HG03565 (cell line): ENCODE measurements around the gene FEN1.

Source experiments
- ATAC-seq: cut with Tn5 transposase; IDR thresholded peaks from one replicate; pipeline ENCODE4 v1.9.1; 2021; ENCODE audit warnings: mild to moderate bottlenecking, moderate library complexity; ENCODE audit not compliant: unreplicated experiment

Gene FEN1

GRCh38 chr11:61815790-61816735 lies 23.4 kb downstream of the FEN1 start:
- ATAC-seq: no peak

- ATAC-seq: no peak
Observed at GRCh38 chr11:61816736-61817455, 24.2 kb downstream of the FEN1 start, which contains the start of gene FADS1. TSS of gene FADS1 (minus strand) at chr11:61817003. CDS start at chr11:61816929, 74 bp downstream.

- ATAC-seq: no peak
Observed at GRCh38 chr11:61817471-61818202, 24.9 kb downstream of the FEN1 start.

- no peak for ATAC-seq
Observed at GRCh38 chr11:61820174-61820573, 27.5 kb downstream of the FEN1 start.

GRCh38 chr11:61826930-61827570 lies 34.3 kb downstream of the FEN1 start:
- ATAC-seq: no peak

- ATAC-seq: peak; percentile 49
Observed at GRCh38 chr11:61827571-61828378, 35.1 kb downstream of the FEN1 start, which contains the start of gene FADS2. TSS of gene FADS2 (plus strand) at chr11:61828300. CDS start at chr11:61828391, 91 bp downstream.

- no peak for ATAC-seq
Observed at GRCh38 chr11:61828379-61828628, 35.6 kb downstream of the FEN1 start.

- ATAC-seq: no peak
Observed at GRCh38 chr11:61828629-61829407, 36.1 kb downstream of the FEN1 start.

- ATAC-seq: no peak
Observed at GRCh38 chr11:61829806-61830205, 37.1 kb downstream of the FEN1 start.

- no peak for ATAC-seq
Observed at GRCh38 chr11:61830237-61831105, 37.8 kb downstream of the FEN1 start.

- ATAC-seq: no peak
Observed at GRCh38 chr11:61832207-61832606, 39.5 kb downstream of the FEN1 start.

GRCh38 chr11:61832754-61833153 lies 40.0 kb downstream of the FEN1 start:
- ATAC-seq: no peak

GRCh38 chr11:61833471-61833870 lies 40.8 kb downstream of the FEN1 start:
- no peak for ATAC-seq

- no peak for ATAC-seq
Observed at GRCh38 chr11:61833926-61834277, 41.2 kb downstream of the FEN1 start.

- ATAC-seq: peak; percentile 79
Observed at GRCh38 chr11:61834278-61835048, 41.8 kb downstream of the FEN1 start.

GRCh38 chr11:61836193-61836592 lies 43.5 kb downstream of the FEN1 start:
- no peak for ATAC-seq

GRCh38 chr11:61837411-61838005 lies 44.8 kb downstream of the FEN1 start:
- no peak for ATAC-seq
